GM10847 (cell line): ENCODE results near the gene TST.

Source experiments
- POLR2A ChIP-seq: IDR thresholded peaks from 2 replicates; pipeline ENCODE4 v1.6.1; 2011; ENCODE audit not compliant: insufficient read length; ENCODE audit errors: extremely low read depth

The TST gene

DNA sequence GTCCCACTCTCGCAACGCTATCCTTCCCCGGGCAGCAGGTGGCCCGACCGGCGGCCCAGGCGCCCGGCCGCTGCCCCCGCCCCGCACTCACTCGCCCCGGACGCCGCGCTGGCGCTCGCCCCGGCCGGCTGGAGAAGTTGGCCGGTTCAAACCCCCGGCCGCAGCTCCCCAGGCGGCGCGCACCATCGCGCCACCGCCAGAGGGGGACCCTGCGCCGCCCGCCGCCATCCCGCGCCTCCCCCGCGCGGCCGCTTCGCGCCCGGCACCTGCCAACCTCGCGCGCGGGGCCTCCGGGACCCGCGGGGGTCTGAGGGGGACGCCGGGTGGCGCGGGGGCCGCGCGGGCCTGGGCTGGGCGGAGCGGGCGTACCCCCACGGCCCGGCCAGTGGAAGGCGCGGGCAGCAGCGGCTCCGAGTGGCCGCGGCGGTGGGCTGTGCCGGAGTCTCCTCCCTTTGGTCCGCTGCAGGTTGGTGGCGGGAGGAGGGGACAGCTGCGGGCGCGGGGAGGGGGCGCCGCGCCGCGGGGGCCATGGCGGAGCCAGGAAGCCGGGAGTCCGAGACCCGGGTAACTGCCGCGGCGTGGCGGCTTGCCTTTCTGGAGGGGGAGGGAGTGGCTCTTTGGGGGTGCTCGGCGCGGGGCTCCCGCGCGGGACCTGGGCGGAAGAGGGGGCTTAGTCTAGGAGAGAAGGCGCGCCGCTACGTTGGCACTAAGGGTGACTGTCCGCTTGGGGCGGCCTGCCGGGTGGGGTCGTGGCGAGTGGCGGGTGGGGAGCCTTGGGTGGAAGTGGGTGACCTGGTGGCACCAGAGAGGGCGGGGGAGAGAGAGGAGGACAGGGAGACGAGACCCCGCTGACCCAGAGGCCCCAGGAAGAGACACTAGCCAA lies at the start of gene TST, which contains the start of gene MPST:
Gene TST, minus strand, starts transcription at position 139 of the 883 bp plus-strand sequence. CDS start 715 bp downstream, outside the sequence.
Gene MPST, plus strand, starts transcription at position 434 of the 883 bp plus-strand sequence. Its CDS starts 95 bp downstream, at position 529.
- TF ChIP-seq POLR2A, result peak; percentile 68

GRCh38 chr22:37068859-37069258 lies 49.6 kb upstream of the TST start:
- no peak for TF ChIP-seq POLR2A

DNA sequence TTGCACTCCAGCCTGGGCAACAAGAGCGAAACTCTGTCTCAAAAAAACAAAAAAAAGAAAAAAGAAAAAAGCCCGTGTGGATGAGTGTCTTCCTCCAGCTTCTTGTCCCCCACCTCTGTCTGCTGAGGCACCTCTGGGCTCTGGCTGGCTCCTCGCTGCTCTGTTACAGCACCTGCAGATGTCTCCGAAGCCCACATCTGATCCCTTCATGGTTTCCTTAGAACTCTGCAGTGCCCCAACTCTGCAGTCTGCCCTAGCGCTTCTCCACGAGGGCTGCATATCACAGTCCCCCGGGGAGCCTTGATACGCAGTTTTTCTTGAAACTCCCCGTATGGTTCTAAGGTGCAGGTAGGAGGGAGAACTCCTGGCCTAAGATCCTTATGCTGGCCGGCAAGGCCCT lies 48.2 kb upstream of the TST start:
- TF ChIP-seq POLR2A, result no peak

GRCh38 chr22:37065961-37066360 lies 46.7 kb upstream of the TST start:
- TF ChIP-seq POLR2A, result no peak

GRCh38 chr22:37065180-37065579 lies 45.9 kb upstream of the TST start:
- no peak for TF ChIP-seq POLR2A

DNA sequence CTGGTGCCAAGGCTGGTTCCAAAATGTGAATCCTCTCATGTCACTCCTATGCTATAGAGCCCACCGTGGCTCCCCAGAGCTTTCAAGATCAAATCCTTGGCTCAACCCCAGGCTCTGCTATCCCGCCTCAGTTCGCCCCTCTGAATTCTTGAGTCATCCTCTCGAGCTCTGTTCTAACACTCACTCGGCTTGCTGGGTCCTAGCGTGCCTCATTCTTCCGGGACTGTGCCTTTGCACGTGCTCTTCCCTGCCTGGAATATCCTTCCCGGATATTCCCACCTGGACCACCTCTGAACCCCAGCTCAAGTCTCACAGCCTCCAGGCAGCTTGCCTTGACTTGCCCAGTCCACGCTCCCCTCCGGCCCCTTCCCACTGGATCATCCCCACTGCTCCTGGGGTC lies 45.3 kb upstream of the TST start:
- no peak for TF ChIP-seq POLR2A

DNA sequence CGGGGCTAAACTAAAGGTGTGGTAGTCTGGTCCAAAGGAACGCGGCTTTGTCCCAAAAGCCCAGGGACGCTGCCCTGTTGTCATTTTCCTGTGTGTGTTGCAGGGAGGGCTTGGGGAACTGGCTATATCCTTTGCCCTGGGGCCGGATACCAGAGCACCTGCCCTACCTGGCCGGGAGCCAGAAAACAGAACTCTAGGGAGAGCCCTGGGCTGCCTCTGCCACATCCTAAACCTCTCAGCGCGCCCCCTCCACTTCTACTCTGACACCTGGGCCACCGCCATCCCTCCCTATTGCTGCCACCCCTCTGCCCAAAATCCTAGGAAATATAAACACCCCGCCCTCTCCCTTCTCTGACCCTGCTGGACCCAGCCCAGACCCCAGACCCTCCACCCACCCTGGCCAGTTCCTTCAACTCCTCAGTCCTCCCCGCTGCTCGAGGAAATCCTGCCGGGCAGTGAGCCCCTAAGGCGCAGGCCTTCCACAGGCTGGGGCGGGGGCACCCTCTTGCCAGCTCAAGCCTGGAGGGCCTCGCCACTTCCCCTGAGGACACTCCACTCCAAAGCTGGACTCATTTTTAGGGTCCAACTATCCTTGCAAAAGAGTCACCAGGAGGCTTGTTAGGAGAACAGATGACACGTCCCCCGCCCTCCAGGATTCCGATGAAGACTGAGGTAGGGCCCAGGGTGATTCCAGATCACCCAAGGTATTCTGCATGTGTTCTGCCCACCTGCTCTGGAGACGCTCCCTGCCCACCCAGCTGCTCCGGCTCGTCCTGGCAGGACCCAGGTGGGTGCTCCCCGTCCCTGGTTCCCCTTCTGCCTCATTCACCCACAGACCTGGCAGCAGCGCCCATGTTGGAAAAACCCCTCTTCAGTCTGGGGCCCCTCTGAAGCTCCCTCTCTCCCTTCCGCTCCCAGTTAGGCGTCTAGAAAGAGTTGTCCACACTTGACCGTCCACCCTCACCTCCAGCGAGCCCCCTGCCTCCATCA lies 44.5 kb upstream of the TST start:
- TF ChIP-seq POLR2A, result no peak

DNA sequence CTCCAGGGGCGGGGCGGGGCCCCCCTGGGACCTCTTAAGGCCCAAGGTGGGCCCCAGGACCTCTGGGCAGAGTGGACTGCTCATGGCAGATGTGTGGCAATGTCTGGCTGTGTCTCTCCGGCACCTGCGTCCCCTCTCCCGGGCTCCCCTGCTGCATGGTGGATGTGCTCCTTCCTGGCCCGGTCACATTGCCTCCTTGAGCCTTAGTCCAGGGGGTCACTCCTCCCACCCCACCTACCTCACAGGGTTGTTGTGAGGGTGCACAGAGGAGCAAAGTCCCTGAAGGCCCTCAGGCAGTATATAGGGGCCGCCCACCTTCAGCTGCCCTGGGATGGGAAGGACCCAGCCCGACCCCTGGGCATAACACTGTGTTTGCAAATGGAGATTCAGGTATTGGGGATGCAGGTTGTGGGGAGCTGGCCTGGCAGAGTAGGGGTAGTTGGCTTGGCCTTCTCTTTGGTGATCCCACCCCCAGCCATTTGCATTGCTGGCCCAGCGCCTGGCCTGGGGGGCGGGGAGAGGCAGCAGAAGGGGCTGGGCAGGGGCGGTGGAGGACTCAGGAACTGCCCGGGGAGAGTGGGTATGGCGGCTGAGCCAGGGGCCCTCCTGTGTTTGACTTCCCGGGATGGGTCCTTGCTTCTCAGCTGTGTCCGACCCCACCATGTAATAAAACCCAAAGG lies 43.6 kb upstream of the TST start:
- TF ChIP-seq POLR2A, result no peak

- TF ChIP-seq POLR2A, result no peak
Observed at GRCh38 chr22:37062376-37062675, 43.1 kb upstream of the TST start.

- TF ChIP-seq POLR2A, result no peak
Observed at GRCh38 chr22:37061611-37062375, 42.5 kb upstream of the TST start.

DNA sequence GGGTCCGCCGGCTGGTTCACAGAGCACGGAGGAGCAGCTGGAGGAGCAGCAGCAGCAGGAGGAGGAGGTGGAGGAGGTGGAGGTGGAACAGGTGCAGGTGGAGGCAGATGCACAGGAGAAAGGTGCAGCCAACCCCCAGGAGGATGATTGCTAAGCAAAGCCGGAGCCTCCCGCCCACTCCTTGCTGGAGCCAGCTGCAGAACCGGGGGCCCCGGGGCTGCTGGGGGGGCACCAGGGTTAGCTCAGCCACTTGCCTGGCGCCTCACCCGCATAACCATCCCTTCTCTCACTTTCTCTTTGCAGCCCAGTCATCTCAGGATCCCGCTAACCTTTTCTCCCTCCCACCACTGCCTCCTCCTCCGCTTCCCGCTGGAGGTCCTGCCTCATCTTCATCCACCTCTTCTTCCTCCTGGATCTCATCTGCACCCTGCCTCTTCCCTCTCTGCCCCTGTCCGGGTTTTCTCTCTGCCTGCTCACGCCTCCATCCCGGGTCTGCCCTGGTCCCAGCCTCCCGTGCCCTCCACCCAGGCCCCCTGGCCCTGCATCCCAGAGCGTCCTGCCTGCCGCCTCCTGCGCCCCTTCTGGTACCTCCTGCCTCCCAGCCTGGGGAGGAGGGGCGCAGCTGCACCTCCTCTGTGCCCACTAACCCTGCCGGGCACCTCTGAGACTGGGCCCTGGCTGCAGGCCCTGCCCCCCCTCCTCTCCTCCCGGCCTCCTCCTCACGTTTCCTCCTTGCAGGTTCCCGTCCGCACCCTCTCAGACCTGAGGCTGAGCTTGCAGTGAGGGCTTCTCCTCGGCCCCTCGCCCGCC lies 41.8 kb upstream of the TST start:
- TF ChIP-seq POLR2A, result no peak

DNA sequence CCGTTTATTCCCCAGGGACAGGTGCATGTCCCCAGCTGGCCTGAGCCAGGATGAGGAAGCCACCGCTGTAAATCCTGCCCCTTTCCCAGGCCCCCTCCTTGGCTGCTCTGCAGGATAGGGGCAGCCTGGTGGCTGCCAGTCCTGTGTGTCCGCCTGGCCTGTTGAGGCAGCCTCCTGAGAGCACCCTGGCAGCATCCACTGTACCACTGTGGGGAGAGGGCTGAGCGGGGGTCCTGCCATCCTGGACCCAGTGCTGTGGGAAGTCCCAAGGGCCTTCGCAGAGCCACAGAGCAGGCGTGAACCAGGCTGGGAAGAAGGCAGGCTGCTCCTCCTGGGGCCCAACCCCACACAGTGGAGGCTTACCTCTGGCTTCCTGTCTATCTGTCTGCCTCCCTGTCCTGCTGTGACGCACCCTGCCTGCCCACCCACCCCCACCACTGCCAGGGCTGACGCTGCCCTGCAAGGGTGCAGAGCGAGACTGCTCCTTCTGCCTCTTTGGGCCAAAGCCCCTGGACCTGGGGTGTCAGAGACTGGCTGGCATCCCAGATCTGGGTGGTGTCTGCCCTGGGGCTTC lies 40.7 kb upstream of the TST start:
- TF ChIP-seq POLR2A, result no peak

DNA sequence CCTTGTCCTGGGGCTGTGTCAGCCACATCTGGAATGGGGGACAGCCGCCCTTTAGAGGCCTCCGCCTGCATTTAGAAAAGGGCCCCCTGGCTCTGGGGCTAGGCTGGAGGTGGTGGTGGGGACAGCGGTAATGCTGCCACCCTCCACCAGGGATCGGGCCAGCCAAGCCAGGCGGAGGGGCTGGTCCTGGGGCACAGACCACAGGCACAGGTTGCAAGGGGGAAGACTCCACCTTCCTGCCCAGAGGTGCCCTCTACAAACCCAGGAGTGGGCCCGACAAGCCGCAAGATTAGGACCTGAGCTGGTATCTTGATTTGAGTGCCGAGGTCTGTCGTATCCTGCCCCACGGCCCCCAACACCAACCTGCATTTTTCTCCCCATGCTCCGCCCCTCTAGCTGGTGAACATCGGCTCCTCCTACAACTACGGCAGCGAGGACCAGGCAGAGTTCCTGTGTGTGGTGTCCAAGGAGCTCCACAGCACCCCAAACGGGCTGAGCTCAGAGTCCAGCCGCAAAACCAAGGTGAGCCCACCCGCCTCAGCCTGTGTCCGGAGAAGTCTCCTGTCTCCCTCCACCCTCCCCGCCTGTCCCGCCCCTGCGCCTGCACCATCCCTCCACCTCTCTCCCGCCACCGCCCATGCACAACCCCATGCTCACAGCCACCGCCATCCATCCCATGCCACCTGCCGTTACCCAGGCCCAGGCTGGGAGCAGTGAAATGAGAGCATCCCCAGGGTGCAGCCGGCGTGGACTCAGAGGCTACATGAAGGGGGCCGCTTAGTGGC lies 39.9 kb upstream of the TST start:
- no peak for TF ChIP-seq POLR2A
